Left lung (tissue), 10 donors: ENCODE results near the gene PGAM2. TPM values are rescaled to one million over a fixed set of nuclear protein-coding genes. Genes with fewer than 3 reads are reported as not detected.

Source experiments
- ATAC-seq: fragments of 200-7000 bp; cut with Tn5 transposase; one replicate; pipeline ENCODE4 v1.9.1; 2020; ENCODE audit warnings: moderate library complexity
- DNase-seq, 4 donors: peaks; one replicate each; pipeline ENCODE4 v3.0.0-alpha.2; 2013 to 2020
- H3K27ac ChIP-seq, 2 donors: fragments of 200-600 bp; sonication (generic) in 1 of 2; one replicate each; pipeline versions ENCODE4 v1.5.0 to v1.8.0; 2020 to 2021
- H3K27me3 ChIP-seq, 2 donors: fragments of 200-600 bp; sonication (generic) in 1 of 2; one replicate each; pipeline versions ENCODE4 v1.5.0 to v1.8.0; 2020 to 2021
- H3K36me3 ChIP-seq, 2 donors: fragments of 200-600 bp; sonication (generic) in 1 of 2; one replicate each; pipeline versions ENCODE4 v1.5.0 to v1.8.0; 2020 to 2021
- H3K4me1 ChIP-seq, 2 donors: fragments of 200-600 bp; one replicate each; pipeline ENCODE4 v1.8.0; 2021
- H3K4me3 ChIP-seq, 2 donors: fragments of 200-600 bp; sonication (generic) in 1 of 2; one replicate each; pipeline versions ENCODE4 v1.5.0 to v1.8.0; 2020 to 2021; ENCODE audit warnings: mild to moderate bottlenecking in 1 of 2
- H3K9me3 ChIP-seq, 2 donors: fragments of 200-600 bp; sonication (generic) in 1 of 2; one replicate each; pipeline versions ENCODE4 v1.5.0 to v1.8.0; 2020 to 2021
- CTCF ChIP-seq, 2 donors: fragments of 200-600 bp; sonication (generic) in 1 of 2; IDR thresholded peaks; one replicate each; pipeline versions ENCODE4 v1.5.0 to v1.8.0; 2021; ENCODE audit warnings: antibody characterized with exemption in 2 of 2
- intact Hi-C, 2 donors: fragments of 100-400 bp; cut with DNase I; formaldehyde crosslinking; loops; one replicate each; pipeline versions ENCODE4 v1.11.2 to v1.14.2; 2022
- polyA plus RNA-seq, 6 donors: library from polyadenylated mRNA; unstranded; fragments of 120-200 nt; gene quantifications; one replicate each; pipeline ENCODE4 v1.2.1, GENCODE V29; 2013; ENCODE audit not compliant: insufficient read length in 6 of 6
- total RNA-seq, 2 donors: library from RNA; stranded (reverse); fragmentation: NEBNext Ultra II Directional; extraction: Animal tissue kit (Norgen Biotek cat#: 25700); gene quantifications; one replicate each; pipeline ENCODE4 v1.2.1, GENCODE V29; 2021
- donor health status: DM: no; HTN: yes; CAD: no.
- donor health status: DM: no; HTN: no; CAD: no.

Gene PGAM2
- total and polyA plus RNA-seq, 8 donors: 0.24 to 0.79 (median 0.52) TPM; not detected in 2

DNA sequence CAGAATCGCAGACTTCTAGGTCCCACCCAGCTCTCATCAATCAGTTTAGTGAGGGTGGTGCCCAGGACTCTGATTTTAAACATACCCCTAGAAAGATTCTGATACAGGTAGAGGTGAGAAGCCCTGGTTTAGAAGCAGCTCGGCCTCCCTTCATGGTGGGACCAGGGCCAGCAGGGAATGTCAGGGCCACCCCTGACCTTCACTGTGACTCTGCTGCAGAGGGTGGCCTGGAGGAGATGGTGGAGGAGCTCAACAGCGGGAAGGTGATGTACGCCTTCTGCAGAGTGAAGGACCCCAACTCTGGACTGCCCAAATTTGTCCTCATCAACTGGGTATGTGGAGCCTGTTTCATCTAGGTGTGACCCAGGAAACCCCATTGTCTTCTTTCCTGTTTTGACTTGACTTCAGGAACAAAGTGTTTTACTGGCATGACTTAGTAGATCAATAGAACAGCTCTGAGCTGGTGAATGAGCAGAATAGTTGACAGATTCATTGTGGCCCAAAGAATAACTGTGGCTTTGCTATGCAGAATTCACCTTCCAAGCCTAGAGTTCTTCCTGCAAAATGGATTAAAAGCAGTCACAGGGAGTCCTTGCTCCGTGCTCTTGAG is 13.7 kb downstream of the PGAM2 start:
- DNase-seq (no peak), ATAC-seq (no peak)
- TF ChIP-seq CTCF (IDR thresholded peaks at IDR 0.05): no peak
- intact Hi-C loops: no loop called here
- Histone ChIP-seq H3K9me3 (no peaks in the 10 kb centered on the region), H3K4me1 (peaks cover 0 to 51% of the 10 kb centered on the region in 2 donors), H3K27me3 (no peaks in the 10 kb centered on the region), H3K27ac (no peak overlapping the region), H3K4me3 (no peak overlapping the region), H3K36me3 (peaks cover 0 to 87% of the 10 kb centered on the region in 2 donors)

DNA sequence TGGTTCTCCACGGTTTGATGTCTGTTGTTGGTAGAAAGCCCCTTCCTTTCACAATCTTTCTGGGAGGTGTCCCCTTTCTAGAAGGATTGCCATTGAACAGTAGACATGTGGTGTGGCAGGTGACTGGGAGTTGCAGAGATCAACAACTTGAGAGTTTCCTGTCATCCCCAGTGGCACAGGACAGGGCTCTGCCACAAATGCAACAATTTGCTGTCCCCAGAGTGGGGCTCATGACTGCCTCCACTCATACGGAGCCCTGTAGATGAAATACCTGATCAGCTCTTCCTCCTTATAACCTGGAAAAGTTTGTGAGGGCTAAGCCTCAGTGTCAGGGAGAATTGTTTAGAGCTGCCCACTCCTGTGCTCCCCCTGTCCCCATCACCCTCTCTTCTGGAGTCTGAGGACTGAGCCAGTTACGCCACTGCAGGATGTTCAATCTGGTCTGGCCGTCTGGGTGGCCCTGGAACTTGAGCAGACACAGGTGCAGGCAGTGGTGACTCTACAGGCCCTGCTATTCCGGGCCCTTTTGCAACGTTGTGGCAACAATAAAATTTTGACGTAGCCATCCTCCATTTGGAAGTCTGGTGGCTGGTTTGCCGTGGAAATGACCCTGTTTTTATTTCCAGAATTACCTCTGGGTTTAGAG is 14.3 kb downstream of the PGAM2 start:
- TF ChIP-seq CTCF (IDR thresholded peaks at IDR 0.05): no peak
- H3K27ac ChIP-seq: no peak overlapping the region
- H3K4me1 ChIP-seq: peaks cover 5 to 58% of the 10 kb centered on the region in 2 donors
- intact Hi-C loops: no loop called here
- no peaks in the 10 kb centered on the region for H3K9me3 ChIP-seq
- H3K36me3 ChIP-seq: peaks cover 0 to 80% of the 10 kb centered on the region in 2 donors
- H3K27me3 ChIP-seq: no peaks in the 10 kb centered on the region
- no peak for ATAC-seq
- DNase-seq: peak in 1 of 4 donors; percentile 39
- H3K4me3 ChIP-seq: no peak overlapping the region

DNA sequence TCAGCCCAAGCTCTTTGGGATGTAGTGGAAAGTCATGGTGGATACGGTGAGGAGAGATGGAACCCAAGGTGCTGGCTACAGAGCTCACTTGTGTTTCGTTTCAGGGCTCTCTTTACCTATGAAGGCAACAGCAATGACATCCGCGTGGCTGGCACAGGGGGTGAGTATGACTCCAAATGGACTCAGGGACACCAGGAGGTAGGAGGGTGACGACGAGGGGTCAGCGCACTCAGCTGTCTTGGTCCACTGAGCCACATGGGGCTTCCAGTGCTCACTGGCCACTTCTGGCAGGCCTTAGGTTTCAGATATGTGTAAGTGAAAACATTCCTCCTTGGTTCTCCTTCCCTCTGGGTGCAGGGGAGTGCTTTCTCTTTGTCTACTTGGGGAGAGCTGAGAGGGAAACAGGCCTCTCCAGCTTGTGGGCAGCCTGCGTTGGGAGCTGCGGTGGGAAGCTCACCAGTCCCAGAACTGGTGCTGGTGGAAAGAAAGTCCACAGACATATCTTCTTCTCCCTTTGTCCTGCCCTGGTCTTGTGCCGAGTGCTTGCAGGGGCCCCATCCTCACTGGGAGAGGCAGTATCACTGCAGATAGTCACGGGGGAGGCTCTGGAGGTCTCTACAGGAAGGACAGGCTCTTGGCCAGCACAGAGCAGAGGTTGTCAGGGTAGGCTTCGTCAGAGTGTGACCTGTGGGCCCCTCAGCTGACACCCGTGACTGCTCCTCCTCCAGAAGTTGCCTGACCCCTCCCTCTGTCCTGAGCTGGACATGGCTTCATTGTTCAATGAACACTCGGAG is 15.0 kb downstream of the PGAM2 start:
- peaks cover 0 to 73% of the 10 kb centered on the region in 2 donors for H3K36me3 ChIP-seq
- no peaks in the 10 kb centered on the region for H3K27me3 ChIP-seq
- DNase-seq (peak in 1 of 4 donors; percentile 27), ATAC-seq (no peak)
- H3K4me3 ChIP-seq: no peak overlapping the region
- no peak for TF ChIP-seq CTCF (IDR thresholded peaks at IDR 0.05)
- peaks cover 12 to 65% of the 10 kb centered on the region in 2 donors for H3K4me1 ChIP-seq
- no peak overlapping the region for H3K27ac ChIP-seq
- no peaks in the 10 kb centered on the region for H3K9me3 ChIP-seq
- intact Hi-C loops: no loop called here

DNA sequence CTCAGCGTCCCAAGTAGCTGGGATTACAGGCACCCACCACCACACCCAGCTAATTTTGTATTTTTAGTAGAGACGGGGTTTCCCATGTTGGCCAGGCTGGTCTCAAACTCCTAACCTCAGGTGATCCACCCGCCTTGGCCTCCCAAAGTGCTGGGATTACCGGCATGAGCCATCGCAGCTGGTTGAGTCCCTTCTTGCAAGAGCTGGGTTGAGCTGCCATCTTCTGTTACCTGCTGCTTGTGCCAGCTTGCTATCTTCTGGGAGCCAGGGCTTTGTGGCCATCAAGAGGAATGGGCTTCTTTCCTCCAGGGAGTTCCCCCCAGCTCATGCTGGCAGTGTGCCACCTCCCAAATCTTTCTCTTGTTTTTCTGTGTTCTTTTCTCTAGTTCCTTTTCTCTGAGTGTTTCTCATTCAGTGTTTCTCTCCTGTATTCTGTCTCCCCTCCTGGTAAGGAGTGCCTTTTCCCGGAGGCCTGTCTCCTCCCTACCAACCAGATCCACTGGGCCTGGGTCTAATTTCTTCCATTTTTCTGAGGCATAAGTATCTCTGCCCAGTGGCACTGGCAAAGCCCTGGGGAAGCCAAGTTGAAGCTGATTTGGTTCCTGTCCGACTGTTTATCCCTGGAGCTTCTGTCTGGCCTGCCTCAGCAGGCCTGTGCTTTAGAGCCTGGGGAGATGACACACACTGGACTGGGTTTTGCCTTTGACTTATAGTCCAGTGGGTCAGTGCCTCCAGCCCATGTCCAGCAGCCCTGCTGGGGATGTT is 17.2 kb downstream of the PGAM2 start:
- Histone ChIP-seq H3K4me1 (peaks cover 17 to 76% of the 10 kb centered on the region in 2 donors), H3K27ac (no peak overlapping the region), H3K4me3 (no peak overlapping the region), H3K36me3 (peaks cover 0 to 51% of the 10 kb centered on the region in 2 donors), H3K27me3 (no peaks in the 10 kb centered on the region), H3K9me3 (no peaks in the 10 kb centered on the region)
- TF ChIP-seq CTCF (IDR thresholded peaks at IDR 0.05): no peak
- intact Hi-C loops: no loop called here
- DNase-seq (no peak), ATAC-seq (no peak)
